H9 (cell line): ENCODE measurements around the gene TRIM26. TPM values are rescaled to one million over a fixed set of nuclear protein-coding genes. Genes with fewer than 3 reads are reported as not detected.
"Not testable (repeated sequence)": the region's sequence is repeated elsewhere in the genome, so short reads cannot be mapped to it uniquely, and the experiment has no call there.

ENCODE experiments used
- DNase-seq: peaks from one replicate; pipeline ENCODE4 v3.0.0-alpha.2; 2017
- H2AFZ ChIP-seq: one replicate; pipeline ENCODE4 v1.6.1; 2013; ENCODE audit warnings: mild to moderate bottlenecking, low read length, control low read depth, moderate library complexity
- H2AK5ac ChIP-seq: 2 replicates; pipeline ENCODE4 v1.6.1; 2013; ENCODE audit warnings: low read length, control low read depth, mixed read lengths; ENCODE audit not compliant: insufficient read length
- H2BK120ac ChIP-seq: one replicate; pipeline ENCODE4 v1.6.1; 2013; ENCODE audit warnings: low read depth, mild to moderate bottlenecking, low read length, control low read depth, inconsistent platforms; ENCODE audit not compliant: poor library complexity, severe bottlenecking
- H2BK12ac ChIP-seq: 2 replicates; pipeline ENCODE4 v1.6.1; 2013; ENCODE audit warnings: low read length, control low read depth, mixed read lengths, low read depth; ENCODE audit not compliant: insufficient read length
- H2BK15ac ChIP-seq: 2 replicates; pipeline ENCODE4 v1.6.1; 2013; ENCODE audit warnings: low read depth, low read length, control low read depth
- H2BK20ac ChIP-seq: one replicate; pipeline ENCODE4 v1.6.1; 2013; ENCODE audit warnings: low read depth, mild to moderate bottlenecking, low read length, control low read depth, inconsistent platforms; ENCODE audit not compliant: poor library complexity, severe bottlenecking
- H2BK5ac ChIP-seq: 2 replicates; pipeline ENCODE4 v1.6.1; 2013; ENCODE audit warnings: low read length, control low read depth, mixed read lengths; ENCODE audit not compliant: insufficient read length
- H3K14ac ChIP-seq: 2 replicates; pipeline ENCODE4 v1.6.1; 2013; ENCODE audit warnings: low read length, control low read depth; ENCODE audit not compliant: insufficient read depth
- H3K18ac ChIP-seq: 2 replicates; pipeline ENCODE4 v1.6.1; 2013; ENCODE audit warnings: low read depth, mild to moderate bottlenecking, mixed read lengths, low read length, control low read depth; ENCODE audit not compliant: insufficient read length
- H3K23ac ChIP-seq: 2 replicates; pipeline ENCODE4 v1.6.1; 2013; ENCODE audit warnings: low read length, control low read depth, mixed read lengths, low read depth; ENCODE audit not compliant: insufficient read length
- H3K23me2 ChIP-seq: 2 replicates; pipeline ENCODE4 v1.6.1; 2013; ENCODE audit warnings: low read depth, mild to moderate bottlenecking, mixed read lengths, low read length, control low read depth; ENCODE audit not compliant: insufficient read length, poor library complexity, severe bottlenecking
- H3K27ac ChIP-seq: 2 replicates; pipeline ENCODE4 v1.5.1; 2013; ENCODE audit warnings: low read length, control low read depth, mixed read lengths, low read depth; ENCODE audit not compliant: insufficient read length
- H3K27me3 ChIP-seq: 2 replicates; pipeline ENCODE4 v1.6.1; 2013; ENCODE audit warnings: low read length, control low read depth, inconsistent platforms; ENCODE audit not compliant: insufficient read depth
- H3K4ac ChIP-seq: 2 replicates; pipeline ENCODE4 v1.6.1; 2013; ENCODE audit warnings: low read depth, mild to moderate bottlenecking, control low read depth, inconsistent platforms, low read length, moderate library complexity
- H3K4me1 ChIP-seq: 2 replicates; pipeline ENCODE4 v1.6.1; 2013; ENCODE audit warnings: low read length, control low read depth, inconsistent platforms; ENCODE audit not compliant: insufficient read depth
- H3K4me2 ChIP-seq: 2 replicates; pipeline ENCODE4 v1.6.1; 2013; ENCODE audit warnings: low read length, control low read depth, mixed read lengths; ENCODE audit not compliant: insufficient read length, insufficient read depth
- H3K56ac ChIP-seq: 2 replicates; pipeline ENCODE4 v1.6.1; 2013; ENCODE audit warnings: low read depth, mild to moderate bottlenecking, mixed read lengths, low read length, control low read depth; ENCODE audit not compliant: insufficient read length
- H3K79me1 ChIP-seq: 2 replicates; pipeline ENCODE4 v1.6.1; 2013; ENCODE audit warnings: low read depth, mild to moderate bottlenecking, moderate library complexity, low read length, control low read depth, inconsistent platforms; ENCODE audit not compliant: insufficient read depth, poor library complexity, severe bottlenecking
- H3K79me2 ChIP-seq: 2 replicates; pipeline ENCODE4 v1.6.1; 2013; ENCODE audit warnings: low read length, control low read depth, inconsistent platforms; ENCODE audit not compliant: insufficient read depth
- H3K9ac ChIP-seq: 2 replicates; pipeline ENCODE4 v1.6.1; 2013; ENCODE audit warnings: low read length, control low read depth, mixed read lengths; ENCODE audit not compliant: insufficient read length; ENCODE audit errors: extremely low read depth
- H3K9me3 ChIP-seq: one replicate; pipeline ENCODE4 v1.6.1; 2013; ENCODE audit warnings: low read depth, low read length, inconsistent platforms; ENCODE audit not compliant: control insufficient read depth
- H3T11ph ChIP-seq: one replicate; pipeline ENCODE4 v1.6.1; 2013; ENCODE audit warnings: mild to moderate bottlenecking, low read length, control low read depth, inconsistent platforms
- H4K20me1 ChIP-seq: one replicate; pipeline ENCODE4 v1.6.1; 2013; ENCODE audit not compliant: control insufficient read depth, insufficient read length, insufficient read depth
- H4K5ac ChIP-seq: 2 replicates; pipeline ENCODE4 v1.6.1; 2013; ENCODE audit warnings: low read depth, mild to moderate bottlenecking, mixed read lengths, low read length, control low read depth; ENCODE audit not compliant: insufficient read length
- H4K8ac ChIP-seq: replicated peaks from 2 replicates; pipeline ENCODE4 v1.6.1; 2013; ENCODE audit warnings: low read length, control low read depth, mixed read lengths, low read depth; ENCODE audit not compliant: insufficient read length
- H4K91ac ChIP-seq: 2 replicates; pipeline ENCODE4 v1.6.1; 2013; ENCODE audit warnings: low read depth, mild to moderate bottlenecking, moderate library complexity, mixed read lengths, low read length, control low read depth; ENCODE audit not compliant: insufficient read length
- H3K27ac Mint-ChIP-seq, 3 experiments: 2 replicates in 2 of 3; 3 replicates in 1 of 3; pipeline ENCODE4 v1.8.0; 2020 to 2021; ENCODE audit warnings: mixed read lengths in 3 of 3, mild to moderate bottlenecking in 1 of 3, moderate library complexity in 1 of 3
- H3K27me3 Mint-ChIP-seq: 2 replicates; pipeline ENCODE4 v1.8.0; 2021; ENCODE audit warnings: low read depth, mild to moderate bottlenecking, moderate library complexity, mixed read lengths
- H3K36me3 Mint-ChIP-seq, 3 experiments: 2 replicates in 2 of 3; 3 replicates in 1 of 3; pipeline ENCODE4 v1.8.0; 2020 to 2021; ENCODE audit warnings: low read depth in 3 of 3, mixed read lengths in 3 of 3; ENCODE audit not compliant: insufficient read depth in 1 of 3
- H3K4me1 Mint-ChIP-seq, 2 experiments: 2 replicates each; pipeline ENCODE4 v1.8.0; 2020; ENCODE audit warnings: mixed read lengths in 2 of 2
- H3K4me3 Mint-ChIP-seq, 2 experiments: 2 replicates in 1 of 2; 3 replicates in 1 of 2; pipeline ENCODE4 v1.8.0; 2020 to 2021; ENCODE audit warnings: mild to moderate bottlenecking in 2 of 2, mixed read lengths in 2 of 2, moderate library complexity in 1 of 2
- H3K9me3 Mint-ChIP-seq, 2 experiments: 2 replicates in 1 of 2; 3 replicates in 1 of 2; pipeline ENCODE4 v1.8.0; 2020; ENCODE audit warnings: mild to moderate bottlenecking in 2 of 2, mixed read lengths in 2 of 2, moderate library complexity in 1 of 2
- WGBS: extraction: QIAGEN DNeasy Blood & Tissue Kit; methylation state at CpG from one replicate; pipeline ENCODE4 v1.1.7; 2013; ENCODE audit warnings: missing lambda C conversion rate, low lambda C conversion rate, mixed read lengths; ENCODE audit not compliant: insufficient read length; ENCODE audit errors: extremely low coverage; 5-methylcytosine and 5-hydroxymethylcytosine counted together
- total RNA-seq: library from RNA; stranded (reverse); gene quantifications from 2 replicates; pipeline ENCODE4 v1.2.1, GENCODE V29; 2021
- TF ChIP-seq, protein P1 (sequence below): fragments of 200-600 bp; sonication (generic); conservative IDR thresholded peaks from 3 replicates; pipeline ENCODE4 v1.8.0; 2021; ENCODE audit warnings: antibody characterized with exemption, mild to moderate bottlenecking

TRIM26 gene
- total RNA-seq, 1 experiment from 2014 or later: 35.8 TPM

DNA sequence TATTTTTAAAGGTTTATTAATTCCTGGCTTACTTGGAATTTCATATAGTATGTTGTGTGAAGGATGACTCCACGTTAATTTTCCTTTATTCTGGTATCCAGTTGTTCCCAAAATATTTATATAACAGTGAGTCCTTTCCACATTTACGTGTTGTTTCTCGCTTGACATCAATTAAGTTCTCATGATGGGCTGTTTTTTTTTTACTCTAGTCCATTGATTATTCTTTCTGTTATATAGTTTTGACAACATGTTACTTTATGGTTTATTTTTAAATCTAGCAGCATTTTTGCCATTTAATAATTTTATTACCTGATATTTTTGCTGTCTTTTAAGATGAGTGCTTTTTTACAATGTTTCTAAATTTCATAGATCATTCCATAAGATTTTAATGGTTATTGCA is 70.5 kb downstream of the TRIM26 start:
- Histone ChIP-seq H2BK120ac (no peak overlapping the region), H2BK12ac (no peak overlapping the region), H3K23me2 (no peaks in the 10 kb centered on the region), H3K27me3 (no peaks in the 10 kb centered on the region), H3K79me2 (no peaks in the 10 kb centered on the region), H3K23ac (no peak overlapping the region), H2BK5ac (no peak overlapping the region), H3K79me1 (no peaks in the 10 kb centered on the region), H3K9me3 (no peaks in the 10 kb centered on the region), H2BK20ac (no peak overlapping the region), H3K4ac (no peak overlapping the region), H2AK5ac (no peak overlapping the region), H3K14ac (no peak overlapping the region), H3K9ac (no peak overlapping the region), H3T11ph (no peak overlapping the region), H3K4me2 (no peak overlapping the region), H4K8ac (no peak overlapping the region), H2BK15ac (no peak overlapping the region), H3K18ac (no peak overlapping the region), H4K5ac (no peak overlapping the region), H2AFZ (no peak overlapping the region), H3K4me1 (peaks cover 3% of the 10 kb centered on the region; the same call in 1 of the 2 replicates), H3K56ac (no peak overlapping the region), H4K91ac (no peak overlapping the region), H4K20me1 (no peaks in the 10 kb centered on the region), H3K27ac (no peak overlapping the region)
- TF ChIP-seq, protein P1, sequence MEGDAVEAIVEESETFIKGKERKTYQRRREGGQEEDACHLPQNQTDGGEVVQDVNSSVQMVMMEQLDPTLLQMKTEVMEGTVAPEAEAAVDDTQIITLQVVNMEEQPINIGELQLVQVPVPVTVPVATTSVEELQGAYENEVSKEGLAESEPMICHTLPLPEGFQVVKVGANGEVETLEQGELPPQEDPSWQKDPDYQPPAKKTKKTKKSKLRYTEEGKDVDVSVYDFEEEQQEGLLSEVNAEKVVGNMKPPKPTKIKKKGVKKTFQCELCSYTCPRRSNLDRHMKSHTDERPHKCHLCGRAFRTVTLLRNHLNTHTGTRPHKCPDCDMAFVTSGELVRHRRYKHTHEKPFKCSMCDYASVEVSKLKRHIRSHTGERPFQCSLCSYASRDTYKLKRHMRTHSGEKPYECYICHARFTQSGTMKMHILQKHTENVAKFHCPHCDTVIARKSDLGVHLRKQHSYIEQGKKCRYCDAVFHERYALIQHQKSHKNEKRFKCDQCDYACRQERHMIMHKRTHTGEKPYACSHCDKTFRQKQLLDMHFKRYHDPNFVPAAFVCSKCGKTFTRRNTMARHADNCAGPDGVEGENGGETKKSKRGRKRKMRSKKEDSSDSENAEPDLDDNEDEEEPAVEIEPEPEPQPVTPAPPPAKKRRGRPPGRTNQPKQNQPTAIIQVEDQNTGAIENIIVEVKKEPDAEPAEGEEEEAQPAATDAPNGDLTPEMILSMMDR: no peak
- Mint-ChIP-seq H3K4me1 (peaks cover 8 to 9% of the 10 kb centered on the region in 2 experiments), H3K27me3 (peaks cover 55% of the 10 kb centered on the region), H3K36me3 (no peaks in the 10 kb centered on the region), H3K4me3 (no peak overlapping the region), H3K27ac (no peak overlapping the region), H3K9me3 (no peaks in the 10 kb centered on the region)
- no CpG with 5 or more reads among the region's 3 CpGs for WGBS
- no peak for DNase-seq

DNA sequence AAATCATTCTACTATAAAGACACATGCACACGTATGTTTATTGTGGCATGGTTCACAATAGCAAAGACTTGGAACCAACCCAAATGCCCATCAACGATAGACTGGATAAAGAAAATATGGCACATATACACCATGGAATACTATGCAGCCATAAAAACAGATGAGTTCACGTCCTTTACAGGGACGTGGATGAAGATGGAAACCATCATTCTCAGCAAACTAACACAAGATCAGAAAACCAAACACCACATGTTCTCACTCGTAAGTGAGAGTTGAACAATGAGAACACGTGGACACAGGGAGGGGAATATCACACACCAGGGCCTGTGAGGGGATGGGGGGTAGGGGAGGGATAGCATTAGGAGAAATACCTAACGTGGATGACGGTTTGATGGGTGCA is 73.0 kb downstream of the TRIM26 start:
- not testable (repeated sequence) for H3K4me2 ChIP-seq, H3K79me1 ChIP-seq, H3K79me2 ChIP-seq, H3K23ac ChIP-seq, H3K4ac ChIP-seq, H3K27me3 ChIP-seq, H4K91ac ChIP-seq, H3K23me2 ChIP-seq, H3T11ph ChIP-seq, H3K27ac Mint-ChIP-seq, DNase-seq, H2BK15ac ChIP-seq, H2BK5ac ChIP-seq, H3K9ac ChIP-seq, H3K9me3 ChIP-seq, H4K20me1 ChIP-seq, H3K14ac ChIP-seq, H3K4me3 Mint-ChIP-seq, H3K18ac ChIP-seq, H3K9me3 Mint-ChIP-seq, H4K8ac ChIP-seq, H2AFZ ChIP-seq, H2BK12ac ChIP-seq, H4K5ac ChIP-seq, H2AK5ac ChIP-seq, H3K36me3 Mint-ChIP-seq, H3K56ac ChIP-seq, H3K27ac ChIP-seq, H3K4me1 Mint-ChIP-seq, H2BK120ac ChIP-seq, H2BK20ac ChIP-seq, H3K4me1 ChIP-seq
- WGBS: no CpG with 5 or more reads among the region's 8 CpGs
- peaks cover 64% of the 10 kb centered on the region for H3K27me3 Mint-ChIP-seq
